Peyer's patch (tissue), 4 donors: ENCODE data around the gene NPR1. TPM values are rescaled to one million over a fixed set of nuclear protein-coding genes. Genes with fewer than 3 reads are reported as not detected.

Experiments used
- DNase-seq, 3 donors: peaks; one replicate each; pipeline ENCODE4 v3.0.0-alpha.2; 2017 to 2019
- H3K27ac ChIP-seq, 4 donors: fragments of 200-600 bp; sonication (generic); one replicate each; pipeline ENCODE4 v1.5.1; 2016 to 2019
- H3K27me3 ChIP-seq, 2 donors: fragments of 200-600 bp; sonication (generic); one replicate each; pipeline ENCODE4 v1.5.1; 2019
- H3K36me3 ChIP-seq, 3 donors: fragments of 200-600 bp; sonication (generic); one replicate each; pipeline ENCODE4 v1.5.1; 2016 to 2019
- H3K4me1 ChIP-seq, 4 donors: fragments of 200-600 bp; sonication (generic); one replicate each; pipeline ENCODE4 v1.5.1; 2016 to 2019
- H3K4me3 ChIP-seq, 4 donors: fragments of 200-600 bp; sonication (generic); 1 replicate in 3 of 4; 2 replicates in 1 of 4; pipeline ENCODE4 v1.5.1; 2016 to 2019; ENCODE audit warnings: mild to moderate bottlenecking in 1 of 4
- H3K9me3 ChIP-seq, 4 donors: fragments of 200-600 bp; sonication (generic); one replicate each; pipeline ENCODE4 v1.5.1; 2016 to 2019; ENCODE audit warnings: mild to moderate bottlenecking in 1 of 4
- CTCF ChIP-seq, 6 experiments: fragments of 450-650 bp in 4 of 6; fragments of 200-600 bp in 2 of 6; sonication (generic) in 1 of 6; IDR thresholded peaks; one replicate each; pipeline ENCODE4 v1.5.1; 2017 to 2019; ENCODE audit warnings: antibody characterized with exemption in 6 of 6, mild to moderate bottlenecking in 3 of 6, moderate library complexity in 1 of 6
- POLR2A ChIP-seq, 2 donors: fragments of 450-650 bp; IDR thresholded peaks; one replicate each; pipeline ENCODE4 v1.5.1; 2017; ENCODE audit warnings: antibody characterized with exemption in 2 of 2, mild to moderate bottlenecking in 2 of 2, moderate library complexity in 2 of 2
- small RNA-seq, 2 donors: library from RNA; depleted of rRNA; stranded (forward); fragments of <200 nt; gene quantifications; one replicate each; pipeline ENCODE3, GENCODE V24; 2016
- total RNA-seq, 4 donors: library from RNA; depleted of rRNA; stranded (reverse); fragments of >200 nt; gene quantifications; one replicate each; pipeline ENCODE4 v1.1.0, GENCODE V29; 2016

Gene NPR1
- total RNA-seq, 4 donors from 2014 or later, result 5.0 to 17.3 (median 10.9) TPM

GRCh38 chr1:153735090-153735420 lies 56.6 kb downstream of the NPR1 start:
- no peak overlapping the region for H3K4me3 ChIP-seq
- DNase-seq, result no peak
- H3K9me3 ChIP-seq, result no peaks in the 10 kb centered on the region
- TF ChIP-seq CTCF (IDR thresholded peaks at IDR 0.05), result no peak
- TF ChIP-seq POLR2A (IDR thresholded peaks at IDR 0.05), result no peak
- peaks cover 0 to under 1% (median 0%) of the 10 kb centered on the region in 4 donors for H3K4me1 ChIP-seq
- no peaks in the 10 kb centered on the region for H3K27me3 ChIP-seq
- H3K27ac ChIP-seq, result no peak overlapping the region
- H3K36me3 ChIP-seq, result peaks cover 0 to 13% (median 0%) of the 10 kb centered on the region in 3 donors

GRCh38 chr1:153741986-153742385 lies 63.5 kb downstream of the NPR1 start:
- Histone ChIP-seq H3K36me3 (peaks cover 0 to 74% (median 0%) of the 10 kb centered on the region in 3 donors), H3K9me3 (no peaks in the 10 kb centered on the region), H3K4me3 (no peak overlapping the region), H3K27ac (no peak overlapping the region), H3K4me1 (peaks cover 0 to 4% (median 0%) of the 10 kb centered on the region in 4 donors), H3K27me3 (no peaks in the 10 kb centered on the region)
- TF ChIP-seq POLR2A (IDR thresholded peaks at IDR 0.05), result no peak
- no peak for TF ChIP-seq CTCF (IDR thresholded peaks at IDR 0.05)
- DNase-seq, result no peak

GRCh38 chr1:153742411-153743142 lies 64.1 kb downstream of the NPR1 start:
- peak overlapping the region in 1 of 4 donors; percentile 8 for H3K27ac ChIP-seq
- H3K36me3 ChIP-seq, result peaks cover 0 to 80% (median 0%) of the 10 kb centered on the region in 3 donors
- DNase-seq, result peak in 1 of 3 donors; percentile 40
- H3K4me1 ChIP-seq, result peaks cover 0 to 4% (median 0%) of the 10 kb centered on the region in 4 donors
- no peaks in the 10 kb centered on the region for H3K9me3 ChIP-seq
- H3K4me3 ChIP-seq, result no peak overlapping the region
- no peak for TF ChIP-seq POLR2A (IDR thresholded peaks at IDR 0.05)
- TF ChIP-seq CTCF (IDR thresholded peaks at IDR 0.05), result no peak
- no peaks in the 10 kb centered on the region for H3K27me3 ChIP-seq

Small RNA genes lying within 50 kb of the gene (small RNA-seq; reads per million reads assigned to genes)
- gene MIR8083 (0 reads per million in 2 donors), gene RF00019 (0 reads per million in 2 donors), gene RN7SL372P (0 reads per million in 2 donors)

Other genes with a start within 250 kb of the NPR1 start
- not detected for gene S100A7, start 218.0 kb upstream of the NPR1 start, total RNA-seq
- 100 to 1,000 TPM; 321 to 366 (median 334) TPM for gene S100A6, start 142.7 kb upstream of the NPR1 start, total RNA-seq
- gene S100A5, start 137.8 kb upstream of the NPR1 start, total RNA-seq, result not detected
- 100 to 1,000 TPM in 1 of 4 donors, 10 to 100 TPM in 3; 38.2 to 435 (median 53.6) TPM for gene S100A4, start 132.9 kb upstream of the NPR1 start, total RNA-seq
- gene S100A3, start 129.4 kb upstream of the NPR1 start, total RNA-seq, result not detected
- not detected for gene S100A2, start 112.8 kb upstream of the NPR1 start, total RNA-seq
- 100 to 1,000 TPM; 107 to 277 (median 193) TPM for gene S100A16, start 65.6 kb upstream of the NPR1 start, total RNA-seq
- gene S100A14, start 62.4 kb upstream of the NPR1 start, total RNA-seq, result 100 to 1,000 TPM; 106 to 391 (median 293) TPM
- gene S100A13, start 51.2 kb upstream of the NPR1 start, total RNA-seq, result 100 to 1,000 TPM in 1 of 4 donors, 10 to 100 TPM in 3; 49.5 to 185 (median 52.9) TPM
- not detected for gene S100A1, start 50.3 kb upstream of the NPR1 start, total RNA-seq
- 10 to 100 TPM; 53.8 to 80.8 (median 68.7) TPM for gene CHTOP, start 44.6 kb upstream of the NPR1 start, total RNA-seq
- 10 to 100 TPM; 15.4 to 29.7 (median 28.1) TPM for gene SNAPIN, start 20.0 kb upstream of the NPR1 start, total RNA-seq
- 10 to 100 TPM; 31.4 to 67.7 (median 47.2) TPM for gene ILF2, start 7.7 kb upstream of the NPR1 start, total RNA-seq
- gene INTS3, start 49.4 kb downstream of the NPR1 start, total RNA-seq, result 10 to 100 TPM; 24.3 to 75.1 (median 42.4) TPM
- gene SLC27A3, start 96.7 kb downstream of the NPR1 start, total RNA-seq, result 100 to 1,000 TPM in 1 of 4 donors, 10 to 100 TPM in 3; 12.3 to 124 (median 22.0) TPM
- 10 to 100 TPM; 22.3 to 65.2 (median 24.7) TPM for gene GATAD2B, start 244.3 kb downstream of the NPR1 start, total RNA-seq